CD14-positive monocyte (primary cell): ENCODE measurements around the gene KISS1R. TPM values are rescaled to one million over a fixed set of nuclear protein-coding genes. Genes with fewer than 3 reads are reported as not detected.

Experiments
- DNase-seq, 3 donors: peaks; one replicate each; pipeline ENCODE4 v3.0.0-alpha.2; 2011 to 2022
- H2AFZ ChIP-seq: 2 replicates; pipeline ENCODE4 v1.6.0; 2012; ENCODE audit warnings: mild to moderate bottlenecking, low read depth, low read length, inconsistent platforms; ENCODE audit not compliant: insufficient read depth, poor library complexity, severe bottlenecking
- H3K27ac ChIP-seq, 2 donors: 1 replicate in 1 of 2; 2 replicates in 1 of 2; pipeline ENCODE4 v1.5.1; 2012 to 2013; ENCODE audit warnings: low read length in 2 of 2, control low read depth in 1 of 2, inconsistent platforms in 1 of 2, low read depth in 1 of 2, mild to moderate bottlenecking in 1 of 2
- H3K27me3 ChIP-seq, 2 donors: one replicate each; pipeline versions ENCODE4 v1.6.0 to v1.6.1; 2011 to 2013; ENCODE audit warnings: low read length in 2 of 2; ENCODE audit not compliant: control insufficient read depth in 2 of 2, insufficient read depth in 2 of 2
- H3K36me3 ChIP-seq, 2 donors: replicated peaks in 1 of 2; 1 replicate in 1 of 2; 2 replicates in 1 of 2; pipeline versions ENCODE4 v1.5.1 to v1.6.1; 2012 to 2013; ENCODE audit warnings: low read length in 2 of 2, control low read depth in 1 of 2, inconsistent platforms in 1 of 2, mild to moderate bottlenecking in 1 of 2; ENCODE audit not compliant: insufficient read depth in 2 of 2, control insufficient read depth in 1 of 2
- H3K4me1 ChIP-seq, 2 donors: 1 replicate in 1 of 2; 2 replicates in 1 of 2; pipeline versions ENCODE4 v1.5.1 to v1.6.1; 2012 to 2013; ENCODE audit warnings: low read length in 2 of 2, control low read depth in 1 of 2, inconsistent platforms in 1 of 2, mild to moderate bottlenecking in 1 of 2, moderate library complexity in 1 of 2; ENCODE audit not compliant: insufficient read depth in 2 of 2, control insufficient read depth in 1 of 2
- H3K4me2 ChIP-seq: replicated peaks from 2 replicates; pipeline ENCODE3; 2012; ENCODE audit warnings: low read length, moderate library complexity, mild to moderate bottlenecking; ENCODE audit not compliant: poor library complexity, severe bottlenecking; ENCODE audit errors: extremely low read depth
- H3K4me3 ChIP-seq, 3 experiments: fragments of 200-600 bp in 1 of 3; sonication (generic) in 1 of 3; replicated peaks in 1 of 3; 1 replicate in 2 of 3; 2 replicates in 1 of 3; pipeline ENCODE4 v1.5.1; 2011 to 2013; ENCODE audit warnings: low read length in 3 of 3, mild to moderate bottlenecking in 3 of 3, control low read depth in 2 of 3, low read depth in 2 of 3, inconsistent platforms in 1 of 3, moderate library complexity in 1 of 3
- H3K79me2 ChIP-seq: 2 replicates; pipeline ENCODE4 v1.6.0; 2012; ENCODE audit warnings: mild to moderate bottlenecking, control low read depth, inconsistent platforms, low read length, moderate library complexity; ENCODE audit not compliant: insufficient read depth
- H3K9ac ChIP-seq: 2 replicates; pipeline ENCODE4 v1.6.0; 2017; ENCODE audit warnings: low read length, mild to moderate bottlenecking; ENCODE audit not compliant: insufficient read depth, poor library complexity, severe bottlenecking
- H3K9me3 ChIP-seq, 2 donors: replicated peaks in 1 of 2; 1 replicate in 1 of 2; 2 replicates in 1 of 2; pipeline versions ENCODE4 v1.5.1 to v1.6.1; 2012 to 2013; ENCODE audit warnings: low read length in 2 of 2, control low read depth in 1 of 2; ENCODE audit not compliant: control insufficient read depth in 1 of 2, insufficient read depth in 1 of 2
- H4K20me1 ChIP-seq: 2 replicates; pipeline ENCODE4 v1.6.0; 2012; ENCODE audit warnings: mild to moderate bottlenecking, low read length, control low read depth, moderate library complexity; ENCODE audit not compliant: insufficient read depth
- H3K27ac Mint-ChIP-seq, 7 donors: one replicate each; pipeline ENCODE4 v1.8.0; 2020; ENCODE audit warnings: mild to moderate bottlenecking in 7 of 7, mixed read lengths in 7 of 7, moderate library complexity in 6 of 7, inconsistent platforms in 2 of 7
- H3K27me3 Mint-ChIP-seq, 3 donors: one replicate each; pipeline ENCODE4 v1.8.0; 2021 to 2022; ENCODE audit warnings: low read depth in 3 of 3, mild to moderate bottlenecking in 3 of 3, mixed read lengths in 3 of 3, moderate library complexity in 3 of 3, inconsistent platforms in 1 of 3
- H3K36me3 Mint-ChIP-seq, 2 donors: one replicate each; pipeline ENCODE4 v1.8.0; 2020; ENCODE audit warnings: mixed read lengths in 2 of 2, inconsistent platforms in 1 of 2, mild to moderate bottlenecking in 1 of 2
- H3K4me1 Mint-ChIP-seq: one replicate; pipeline ENCODE4 v1.8.0; 2020; ENCODE audit warnings: mild to moderate bottlenecking, mixed read lengths
- H3K4me3 Mint-ChIP-seq, 2 donors: one replicate each; pipeline ENCODE4 v1.8.0; 2020; ENCODE audit warnings: mild to moderate bottlenecking in 2 of 2, mixed read lengths in 2 of 2, moderate library complexity in 1 of 2
- H3K9me3 Mint-ChIP-seq, 7 donors: one replicate each; pipeline ENCODE4 v1.8.0; 2020 to 2022; ENCODE audit warnings: mixed read lengths in 7 of 7, mild to moderate bottlenecking in 6 of 7, moderate library complexity in 6 of 7, inconsistent platforms in 2 of 7
- CTCF ChIP-seq: fragments of 200-600 bp; IDR thresholded peaks from one replicate; pipeline ENCODE4 v1.8.0; 2022; ENCODE audit warnings: antibody characterized with exemption, mild to moderate bottlenecking
- WGBS: methylation state at CpG from one replicate; pipeline ENCODE4 v1.1.5; 2013; ENCODE audit warnings: missing lambda C conversion rate; ENCODE audit not compliant: insufficient coverage; 5-methylcytosine and 5-hydroxymethylcytosine counted together
- intact Hi-C, 2 donors: fragments of 100-400 bp; cut with micrococcal nuclease; formaldehyde crosslinking; loops; one replicate each; pipeline versions ENCODE4 v1.15.0 to v1.15.1; 2023
- polyA plus RNA-seq, 3 donors: library from polyadenylated mRNA; depleted of rRNA in 1 of 3; unstranded in 2 of 3; stranded (reverse) in 1 of 3; fragments of 300-500 nt in 2 of 3; fragments of >200 nt in 1 of 3; fragmentation: Illumina TruSeq in 2 of 3; gene quantifications; 1 replicate in 2 of 3; 2 replicates in 1 of 3; pipeline ENCODE4 v1.2.3, GENCODE V29; 2012 to 2021

Gene KISS1R
- polyA plus RNA-seq, 3 donors: not detected

GRCh38 chr19:882871-883497 lies 34.1 kb upstream of the KISS1R start:
- H3K4me3 Mint-ChIP-seq: no peak overlapping the region
- no peak overlapping the region for H3K4me3 ChIP-seq
- no peaks in the 10 kb centered on the region for H3K9me3 ChIP-seq
- peaks cover 64 to 92% of the 10 kb centered on the region in 2 donors for H3K36me3 Mint-ChIP-seq
- intact Hi-C loops: no loop called here
- no peaks in the 10 kb centered on the region for H3K27me3 Mint-ChIP-seq
- H3K27ac Mint-ChIP-seq: no peak overlapping the region
- no peak for DNase-seq
- no peaks in the 10 kb centered on the region for H3K4me1 Mint-ChIP-seq
- no peak for TF ChIP-seq CTCF
- no peaks in the 10 kb centered on the region for H3K79me2 ChIP-seq
- H3K4me2 ChIP-seq: no peak overlapping the region
- no peaks in the 10 kb centered on the region for H3K27me3 ChIP-seq
- peaks cover 10% of the 10 kb centered on the region for H4K20me1 ChIP-seq
- no peaks in the 10 kb centered on the region for H3K4me1 ChIP-seq
- H2AFZ ChIP-seq: no peak overlapping the region
- peaks cover 56 to 68% of the 10 kb centered on the region in 2 donors for H3K36me3 ChIP-seq
- peaks cover 0 to 3% (median 0%) of the 10 kb centered on the region in 7 donors for H3K9me3 Mint-ChIP-seq
- no peak overlapping the region for H3K27ac ChIP-seq
- no peak overlapping the region for H3K9ac ChIP-seq
- 100% methylated on average over 4 of the region's 30 CpGs for WGBS

- H3K27ac Mint-ChIP-seq: no peak overlapping the region
- no peaks in the 10 kb centered on the region for H3K79me2 ChIP-seq
- H3K4me2 ChIP-seq: no peak overlapping the region
Measured at GRCh38 chr19:883661-884211, 33.4 kb upstream of the KISS1R start.

More at GRCh38 chr19:883661-884211, 33.4 kb upstream of the KISS1R start:
- Histone ChIP-seq H3K4me3 (no peak overlapping the region), H3K27ac (no peak overlapping the region), H3K36me3 (peaks cover 56 to 68% of the 10 kb centered on the region in 2 donors), H4K20me1 (peaks cover 12% of the 10 kb centered on the region), H3K4me1 (peaks cover 0 to 3% of the 10 kb centered on the region in 2 donors), H2AFZ (no peak overlapping the region), H3K9ac (no peak overlapping the region), H3K9me3 (no peaks in the 10 kb centered on the region), H3K27me3 (no peaks in the 10 kb centered on the region)
- H3K36me3 Mint-ChIP-seq: peaks cover 64 to 94% of the 10 kb centered on the region in 2 donors
- intact Hi-C loops: no loop called here
- H3K9me3 Mint-ChIP-seq: peaks cover 0 to 3% (median 0%) of the 10 kb centered on the region in 7 donors
- WGBS: 97% methylated on average over 21 of the region's 22 CpGs
- no peak overlapping the region for H3K4me3 Mint-ChIP-seq
- no peak for DNase-seq
- no peaks in the 10 kb centered on the region for H3K27me3 Mint-ChIP-seq
- H3K4me1 Mint-ChIP-seq: peaks cover 4% of the 10 kb centered on the region
- TF ChIP-seq CTCF: no peak
